ENCODE measurements around the gene NPAS3.

The NPAS3 gene

GRCh38 chr14:33736299-33736825, 797.7 kb downstream of the NPAS3 start:
- DNase-seq: no peak

- no peak for DNase-seq
Observed at GRCh38 chr14:33736979-33737378, 798.3 kb downstream of the NPAS3 start.

GRCh38 chr14:33737446-33737845, 798.8 kb downstream of the NPAS3 start:
- no peak for DNase-seq

- DNase-seq: no peak
Observed at GRCh38 chr14:33738029-33738428, 799.4 kb downstream of the NPAS3 start.

GRCh38 chr14:33738491-33738890, 799.8 kb downstream of the NPAS3 start:
- DNase-seq: no peak

- DNase-seq: no peak
Observed at GRCh38 chr14:33740531-33740930, 801.9 kb downstream of the NPAS3 start.

GRCh38 chr14:33742166-33742565, 803.5 kb downstream of the NPAS3 start:
- DNase-seq: no peak

- DNase-seq: no peak
Observed at GRCh38 chr14:33745163-33745562, 806.5 kb downstream of the NPAS3 start.

GRCh38 chr14:33747749-33748148, 809.1 kb downstream of the NPAS3 start:
- DNase-seq: no peak

- DNase-seq: no peak
Observed at GRCh38 chr14:33754261-33754660, 815.6 kb downstream of the NPAS3 start.

GRCh38 chr14:33755358-33755757, 816.7 kb downstream of the NPAS3 start:
- DNase-seq: no peak

GRCh38 chr14:33756833-33757232, 818.2 kb downstream of the NPAS3 start:
- DNase-seq: no peak

GRCh38 chr14:33758547-33758946, 819.9 kb downstream of the NPAS3 start:
- DNase-seq: no peak

GRCh38 chr14:33762161-33762851, 823.6 kb downstream of the NPAS3 start:
- no peak for DNase-seq

- DNase-seq: no peak
Observed at GRCh38 chr14:33764876-33765650, 826.4 kb downstream of the NPAS3 start.

GRCh38 chr14:33767586-33768457, 829.1 kb downstream of the NPAS3 start:
- DNase-seq: no peak

GRCh38 chr14:33768458-33768830, 829.8 kb downstream of the NPAS3 start:
- no peak for DNase-seq

- no peak for DNase-seq
Observed at GRCh38 chr14:33773205-33774030, 834.7 kb downstream of the NPAS3 start.

GRCh38 chr14:33774161-33774560, 835.5 kb downstream of the NPAS3 start:
- DNase-seq: no peak

- DNase-seq: no peak
Observed at GRCh38 chr14:33774723-33775470, 836.2 kb downstream of the NPAS3 start.

GRCh38 chr14:33776871-33777270, 838.2 kb downstream of the NPAS3 start:
- DNase-seq: no peak

GRCh38 chr14:33777681-33778080, 839.0 kb downstream of the NPAS3 start:
- no peak for DNase-seq
